Caco-2 (cell line): ENCODE data around the gene NKAIN4. TPM values are rescaled to one million over a fixed set of nuclear protein-coding genes. Genes with fewer than 3 reads are reported as not detected.
"Not testable (repeated sequence)": the region's sequence is repeated elsewhere in the genome, so short reads cannot be mapped to it uniquely, and the experiment has no call there.

ENCODE experiments used
- BruUV-seq: library from RNA; stranded (reverse); fragments of 400-500 nt; replicated peaks from 2 replicates; lab custom pipeline; 2021; lab: Mats Ljungman, UMichigan
- CTCF ChIA-PET: fragments of 300-600 bp; sonication (Branson Sonifier 250); formaldehyde crosslinking; loops from one replicate; lab custom pipeline; 2022; ENCODE audit warnings: antibody characterized with exemption; lab: Charles Lee
- POLR2A ChIA-PET: fragments of 300-600 bp; sonication (Branson Sonifier 250); formaldehyde crosslinking; loops from one replicate; lab custom pipeline; 2022; ENCODE audit warnings: antibody characterized with exemption; lab: Charles Lee
- DNase-seq, 2 experiments: peaks; one replicate each; pipeline versions ENCODE4 v3.0.0 to v3.0.0-alpha.2; 2020 to 2022
- H3K27me3 ChIP-seq: replicated peaks from 2 replicates; pipeline ENCODE4 v1.6.0; 2011; ENCODE audit warnings: low read length; ENCODE audit not compliant: control insufficient read depth, insufficient read depth
- H3K36me3 ChIP-seq: 2 replicates; pipeline ENCODE4 v1.5.1; 2011; ENCODE audit warnings: low read length; ENCODE audit not compliant: control insufficient read depth, insufficient read depth
- H3K4me1 ChIP-seq: fragments of 250-450 bp; sonication (Bioruptor Pico); 2 replicates; pipeline ENCODE4 v1.5.1; 2020; ENCODE audit warnings: mild to moderate bottlenecking
- H3K4me3 ChIP-seq: 2 replicates; pipeline ENCODE4 v1.5.1; 2011; ENCODE audit warnings: low read depth, mild to moderate bottlenecking, control low read depth, low read length
- H3K9me3 ChIP-seq: fragments of 250-450 bp; sonication (Bioruptor Pico); 2 replicates; pipeline ENCODE4 v1.5.1; 2020; ENCODE audit warnings: mild to moderate bottlenecking, moderate library complexity
- H3K27ac Mint-ChIP-seq: one replicate; pipeline ENCODE4 v1.8.0; 2022; ENCODE audit warnings: mixed read lengths; ENCODE audit not compliant: unreplicated experiment
- H3K27me3 Mint-ChIP-seq: one replicate; pipeline ENCODE4 v1.8.0; 2022; ENCODE audit warnings: mixed read lengths; ENCODE audit not compliant: insufficient read depth, unreplicated experiment
- H3K36me3 Mint-ChIP-seq: one replicate; pipeline ENCODE4 v1.8.0; 2022; ENCODE audit warnings: mild to moderate bottlenecking, mixed read lengths; ENCODE audit not compliant: insufficient read depth, unreplicated experiment
- H3K4me1 Mint-ChIP-seq: one replicate; pipeline ENCODE4 v1.8.0; 2022; ENCODE audit warnings: low read depth, mixed read lengths; ENCODE audit not compliant: unreplicated experiment
- H3K4me3 Mint-ChIP-seq: one replicate; pipeline ENCODE4 v1.8.0; 2022; ENCODE audit warnings: mild to moderate bottlenecking, moderate library complexity, mixed read lengths; ENCODE audit not compliant: unreplicated experiment
- H3K9me3 Mint-ChIP-seq: one replicate; pipeline ENCODE4 v1.8.0; 2022; ENCODE audit warnings: mixed read lengths; ENCODE audit not compliant: unreplicated experiment
- intact Hi-C: fragments of 100-400 bp; cut with micrococcal nuclease; formaldehyde crosslinking; loops from one replicate; pipeline ENCODE4 v1.10.0; 2022; ENCODE audit not compliant: unreplicated experiment
- total RNA-seq: library from RNA; stranded (reverse); gene quantifications from 2 replicates; pipeline ENCODE4 v1.2.3, GENCODE V29; 2022
- TF ChIP-seq, protein P1 (sequence below), 2 experiments: fragments of 200-600 bp in 1 of 2; IDR thresholded peaks; 1 replicate in 1 of 2; 2 replicates in 1 of 2; pipeline versions ENCODE4 v1.5.1 to v1.8.0; 2011 to 2022; ENCODE audit warnings: antibody characterized with exemption in 1 of 2, control low read depth in 1 of 2, inconsistent platforms in 1 of 2, low read depth in 1 of 2, low read length in 1 of 2, mild to moderate bottlenecking in 1 of 2, moderate library complexity in 1 of 2; ENCODE audit not compliant: insufficient read depth in 1 of 2, severe bottlenecking in 1 of 2, unreplicated experiment in 1 of 2

NKAIN4 gene
- total RNA-seq, 1 experiment from 2014 or later, result 2.7 TPM

GRCh38 chr20:63222541-63222940 lies 31.7 kb downstream of the NKAIN4 start:
- H3K36me3 Mint-ChIP-seq, result no peaks in the 10 kb centered on the region
- peak in 1 of 2 experiments; percentile 63 for DNase-seq
- H3K9me3 Mint-ChIP-seq, result no peaks in the 10 kb centered on the region
- Histone ChIP-seq H3K9me3 (no peaks in the 10 kb centered on the region), H3K27me3 (no peaks in the 10 kb centered on the region), H3K4me3 (no peak overlapping the region), H3K36me3 (no peaks in the 10 kb centered on the region), H3K4me1 (peaks cover 12% of the 10 kb centered on the region; the same call in 1 of the 2 replicates)
- intact Hi-C loops, result loop anchor here (2.0 to 5.0 kb wide), 2 partner anchors 50 to 160 kb away; partner anchors contain the start of gene ARFGAP1
- TF ChIP-seq, protein P1, sequence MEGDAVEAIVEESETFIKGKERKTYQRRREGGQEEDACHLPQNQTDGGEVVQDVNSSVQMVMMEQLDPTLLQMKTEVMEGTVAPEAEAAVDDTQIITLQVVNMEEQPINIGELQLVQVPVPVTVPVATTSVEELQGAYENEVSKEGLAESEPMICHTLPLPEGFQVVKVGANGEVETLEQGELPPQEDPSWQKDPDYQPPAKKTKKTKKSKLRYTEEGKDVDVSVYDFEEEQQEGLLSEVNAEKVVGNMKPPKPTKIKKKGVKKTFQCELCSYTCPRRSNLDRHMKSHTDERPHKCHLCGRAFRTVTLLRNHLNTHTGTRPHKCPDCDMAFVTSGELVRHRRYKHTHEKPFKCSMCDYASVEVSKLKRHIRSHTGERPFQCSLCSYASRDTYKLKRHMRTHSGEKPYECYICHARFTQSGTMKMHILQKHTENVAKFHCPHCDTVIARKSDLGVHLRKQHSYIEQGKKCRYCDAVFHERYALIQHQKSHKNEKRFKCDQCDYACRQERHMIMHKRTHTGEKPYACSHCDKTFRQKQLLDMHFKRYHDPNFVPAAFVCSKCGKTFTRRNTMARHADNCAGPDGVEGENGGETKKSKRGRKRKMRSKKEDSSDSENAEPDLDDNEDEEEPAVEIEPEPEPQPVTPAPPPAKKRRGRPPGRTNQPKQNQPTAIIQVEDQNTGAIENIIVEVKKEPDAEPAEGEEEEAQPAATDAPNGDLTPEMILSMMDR (IDR thresholded peaks at IDR 0.05; ENCODE audit: insufficient read depth in 1 of 2, low read depth in 1 of 2, low read length in 1 of 2, severe bottlenecking in 1 of 2, unreplicated experiment in 1 of 2), result no peak
- H3K27ac Mint-ChIP-seq, result no peak overlapping the region
- ChIA-PET CTCF (interaction anchor here (1.3 to 4.3 kb wide), 15 partner anchors 11 to 159 kb away, joined by 3 to 122 read pairs (median 19); partner anchors contain the start of genes ARFGAP1 and BIRC7), POLR2A (no interaction called here)
- no TSS peak for BruUV-seq
- no peak overlapping the region for H3K4me3 Mint-ChIP-seq
- H3K27me3 Mint-ChIP-seq, result peaks cover 3% of the 10 kb centered on the region
- H3K4me1 Mint-ChIP-seq, result peaks cover 7% of the 10 kb centered on the region

DNA sequence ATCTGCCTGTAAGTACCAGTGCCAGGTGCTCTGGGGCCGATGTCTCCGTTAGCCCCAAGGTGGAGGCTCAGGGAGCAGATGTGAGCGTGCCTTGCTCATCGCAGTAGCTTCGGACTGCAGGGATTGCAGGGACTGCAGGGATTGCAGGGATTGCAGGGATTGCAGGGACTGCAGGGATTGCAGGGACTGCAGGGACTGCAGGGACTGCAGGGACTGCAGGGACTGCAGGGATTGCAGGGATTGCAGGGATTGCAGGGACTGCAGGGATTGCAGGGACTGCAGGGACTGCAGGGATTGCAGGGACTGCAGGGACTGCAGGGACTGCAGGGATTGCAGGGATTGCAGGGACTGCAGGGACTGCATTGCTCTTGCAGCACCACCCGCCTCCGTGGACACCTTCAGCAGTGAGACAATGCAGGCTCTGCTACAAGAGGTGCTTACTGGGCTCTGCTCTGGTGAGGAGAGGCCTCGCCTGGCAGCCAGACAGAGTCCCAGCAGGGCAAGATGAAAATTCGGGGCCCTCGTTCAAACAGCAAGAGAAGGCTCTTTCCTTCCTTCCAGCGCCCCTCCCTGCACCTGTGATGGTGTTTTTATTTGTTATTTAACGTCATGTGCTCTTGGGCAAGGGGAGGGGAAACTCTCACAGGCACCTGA lies 32.7 kb downstream of the NKAIN4 start:
- intact Hi-C loops, result loop anchor here (2.0 to 5.0 kb wide), 2 partner anchors 51 to 161 kb away; partner anchors contain the start of gene ARFGAP1
- H3K27ac Mint-ChIP-seq, POLR2A ChIA-PET, H3K9me3 Mint-ChIP-seq, H3K27me3 Mint-ChIP-seq, H3K27me3 ChIP-seq, H3K9me3 ChIP-seq, H3K36me3 Mint-ChIP-seq, BruUV-seq, DNase-seq, H3K36me3 ChIP-seq, H3K4me3 Mint-ChIP-seq, H3K4me3 ChIP-seq: not testable (repeated sequence)
- H3K4me1 Mint-ChIP-seq, result peaks cover 13% of the 10 kb centered on the region
- peaks cover 20% of the 10 kb centered on the region for H3K4me1 ChIP-seq
- CTCF ChIA-PET, result interaction anchor here (0.7 to 1.3 kb wide), 2 partner anchors 13 to 39 kb away, joined by 3 to 4 read pairs; no protein-coding TSS in a partner anchor

GRCh38 chr20:63220696-63221399 lies 33.4 kb downstream of the NKAIN4 start:
- Mint-ChIP-seq H3K4me3 (no peak overlapping the region), H3K36me3 (no peaks in the 10 kb centered on the region), H3K4me1 (peaks cover 13% of the 10 kb centered on the region), H3K27ac (no peak overlapping the region), H3K9me3 (no peaks in the 10 kb centered on the region), H3K27me3 (peaks cover 3% of the 10 kb centered on the region)
- TF ChIP-seq, protein P1 (IDR thresholded peaks at IDR 0.05; ENCODE audit: insufficient read depth in 1 of 2, low read depth in 1 of 2, low read length in 1 of 2, severe bottlenecking in 1 of 2, unreplicated experiment in 1 of 2), result no peak
- Histone ChIP-seq H3K4me1 (peaks cover 21% of the 10 kb centered on the region), H3K9me3 (no peaks in the 10 kb centered on the region), H3K27me3 (no peaks in the 10 kb centered on the region), H3K4me3 (no peak overlapping the region), H3K36me3 (no peaks in the 10 kb centered on the region)
- BruUV-seq, result no TSS peak
- intact Hi-C loops, result loop anchor here (5.0 kb wide), 1 partner anchor 161 kb away; no protein-coding TSS in a partner anchor
- ChIA-PET CTCF (interaction anchor here (0.7 to 1.3 kb wide), 3 partner anchors 14 to 52 kb away, joined by 3 to 4 read pairs (median 3); partner anchors contain the start of gene ARFGAP1), POLR2A (no interaction called here)
- DNase-seq, result no peak
